Activated CD8-positive, alpha-beta memory T cell treated with anti-CD3 and anti-CD28 coated beads, Interleukin-2, amount 50 U/mL, for 4 hours (primary cell): Measurements from ENCODE around the gene RND2.
A peak's percentile ranks its signal among the peaks of the same experiment; 100 is the strongest.

ENCODE experiments used
- DNase-seq: peaks from one replicate; pipeline ENCODE4 v3.0.0-alpha.2; 2020

RND2 gene

DNA sequence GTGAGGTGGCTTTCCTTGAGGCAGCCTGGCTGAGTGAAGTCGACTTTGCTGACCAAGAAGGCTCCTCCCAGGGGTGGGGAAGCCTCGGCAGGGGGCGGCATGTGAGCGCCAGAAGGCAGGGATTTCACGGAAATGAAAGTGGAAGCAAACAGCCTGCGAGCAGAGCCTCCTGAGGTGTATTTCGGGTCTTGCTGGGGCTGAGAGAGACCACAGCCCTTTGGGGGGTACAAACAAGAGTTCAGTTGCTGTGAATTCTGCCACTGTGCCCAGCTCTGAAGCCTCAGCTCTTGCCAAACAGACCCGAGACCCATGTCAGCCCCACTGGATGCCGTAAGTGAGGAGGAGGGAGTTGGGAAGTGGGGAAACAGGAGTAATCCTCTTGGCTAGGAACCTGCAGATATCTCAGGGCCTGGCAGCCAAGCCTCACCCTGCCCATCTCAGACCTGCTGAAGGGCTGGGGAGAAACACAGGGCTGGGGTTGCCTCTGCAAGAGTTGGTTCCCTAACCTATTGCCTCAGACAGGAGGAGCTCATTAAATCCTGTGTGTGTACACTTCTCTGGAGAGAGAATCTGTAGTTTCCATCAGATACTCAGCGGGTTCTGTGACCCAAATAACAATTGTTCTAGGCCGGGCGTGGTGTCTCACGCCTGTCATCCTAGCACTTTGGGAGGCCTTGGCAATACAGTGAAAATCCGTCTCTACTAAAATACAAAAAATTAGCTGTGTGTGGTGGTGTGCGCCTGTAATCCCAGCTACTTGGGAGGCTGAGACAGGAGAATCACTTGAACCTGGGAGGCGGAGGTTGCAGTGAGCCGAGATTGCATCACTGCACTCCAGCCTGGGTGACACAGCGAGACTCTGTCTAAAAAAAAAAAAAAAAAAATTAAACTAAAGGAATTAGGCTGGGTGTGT, 18.1 kb upstream of the RND2 start, which contains the start of gene IFI35:
TSS of gene IFI35 (plus strand) at position 146 of the 913 bp plus-strand sequence. CDS start at position 310, 164 bp downstream.
- peak; percentile 82 for DNase-seq

- DNase-seq = no peak
Observed at GRCh38 chr17:43010667-43011308, 14.2 kb upstream of the RND2 start.

- no peak for DNase-seq
Observed at GRCh38 chr17:43011728-43012472, 13.1 kb upstream of the RND2 start.

- DNase-seq = no peak
Observed at GRCh38 chr17:43013296-43013695, 11.7 kb upstream of the RND2 start.

DNA sequence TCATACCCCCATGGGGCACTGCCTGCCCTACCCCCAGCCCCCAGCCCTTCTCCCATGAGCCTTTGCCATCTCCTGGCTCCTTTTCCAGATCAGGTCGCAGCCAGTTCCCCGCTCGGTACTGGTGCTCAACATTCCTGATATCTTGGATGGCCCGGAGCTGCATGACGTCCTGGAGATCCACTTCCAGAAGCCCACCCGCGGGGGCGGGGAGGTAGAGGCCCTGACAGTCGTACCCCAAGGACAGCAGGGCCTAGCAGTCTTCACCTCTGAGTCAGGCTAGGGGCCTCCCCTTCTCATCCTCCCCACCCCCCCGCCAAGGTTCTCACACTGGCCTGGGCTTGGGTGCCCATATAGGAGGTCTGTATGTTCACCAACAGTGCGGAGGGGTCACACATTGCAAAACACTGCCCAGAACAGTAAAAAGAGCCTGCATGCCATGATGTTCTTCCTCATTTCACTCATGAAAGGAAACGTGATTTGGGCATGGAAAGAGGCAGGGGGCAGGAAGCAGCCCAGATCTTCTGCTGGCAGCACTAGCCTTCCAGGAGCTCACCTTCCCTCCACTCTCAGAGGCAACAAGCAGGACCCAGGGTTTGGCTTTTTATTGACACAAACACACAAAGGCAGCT, 10.9 kb upstream of the RND2 start:
- DNase-seq = no peak

DNA sequence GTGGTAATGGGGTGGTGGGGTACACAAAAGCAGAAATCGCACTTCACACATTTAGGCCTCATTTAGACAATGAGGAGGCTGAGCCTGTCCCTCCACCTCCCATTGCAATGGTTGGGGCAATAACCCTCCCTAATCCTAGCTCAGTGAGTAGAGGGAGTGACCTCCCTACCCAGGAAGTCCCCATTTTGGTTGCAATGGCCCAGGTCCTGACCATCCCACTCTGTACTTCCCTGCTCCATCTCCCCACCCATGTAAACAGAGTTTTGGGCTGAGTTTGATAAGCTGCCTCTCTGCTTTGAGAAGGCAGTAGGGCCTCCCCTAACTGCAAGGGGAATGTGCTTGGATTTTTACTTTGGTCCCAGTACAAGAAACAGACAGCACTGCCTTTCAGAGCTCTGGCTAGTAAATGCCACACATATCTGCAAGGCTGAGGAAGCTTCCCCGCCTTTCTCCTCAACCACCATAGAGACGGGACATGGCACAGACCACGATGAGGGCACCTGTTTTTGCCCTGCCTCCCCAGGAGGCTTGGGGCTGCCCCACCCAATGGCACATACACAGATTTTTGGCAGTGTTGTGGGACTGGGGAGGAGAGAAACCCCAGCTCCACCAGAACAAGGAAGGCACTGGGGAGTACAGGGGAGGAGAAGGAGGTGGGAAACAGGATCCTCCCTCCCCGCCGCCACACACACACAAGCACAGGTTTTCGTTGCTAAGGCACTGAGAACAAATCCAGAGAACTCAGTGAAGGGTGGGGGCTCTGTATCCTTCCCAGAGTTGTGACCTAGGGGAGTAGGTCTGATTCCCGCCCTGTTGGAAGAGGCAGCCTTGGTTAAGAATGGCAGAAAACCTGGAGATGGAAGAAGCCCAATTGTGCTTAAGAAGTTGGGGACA, 10.1 kb upstream of the RND2 start:
- DNase-seq = no peak

- no peak for DNase-seq
Observed at GRCh38 chr17:43015579-43015978, 9.5 kb upstream of the RND2 start.

- no peak for DNase-seq
Observed at GRCh38 chr17:43016216-43016615, 8.8 kb upstream of the RND2 start.

DNA sequence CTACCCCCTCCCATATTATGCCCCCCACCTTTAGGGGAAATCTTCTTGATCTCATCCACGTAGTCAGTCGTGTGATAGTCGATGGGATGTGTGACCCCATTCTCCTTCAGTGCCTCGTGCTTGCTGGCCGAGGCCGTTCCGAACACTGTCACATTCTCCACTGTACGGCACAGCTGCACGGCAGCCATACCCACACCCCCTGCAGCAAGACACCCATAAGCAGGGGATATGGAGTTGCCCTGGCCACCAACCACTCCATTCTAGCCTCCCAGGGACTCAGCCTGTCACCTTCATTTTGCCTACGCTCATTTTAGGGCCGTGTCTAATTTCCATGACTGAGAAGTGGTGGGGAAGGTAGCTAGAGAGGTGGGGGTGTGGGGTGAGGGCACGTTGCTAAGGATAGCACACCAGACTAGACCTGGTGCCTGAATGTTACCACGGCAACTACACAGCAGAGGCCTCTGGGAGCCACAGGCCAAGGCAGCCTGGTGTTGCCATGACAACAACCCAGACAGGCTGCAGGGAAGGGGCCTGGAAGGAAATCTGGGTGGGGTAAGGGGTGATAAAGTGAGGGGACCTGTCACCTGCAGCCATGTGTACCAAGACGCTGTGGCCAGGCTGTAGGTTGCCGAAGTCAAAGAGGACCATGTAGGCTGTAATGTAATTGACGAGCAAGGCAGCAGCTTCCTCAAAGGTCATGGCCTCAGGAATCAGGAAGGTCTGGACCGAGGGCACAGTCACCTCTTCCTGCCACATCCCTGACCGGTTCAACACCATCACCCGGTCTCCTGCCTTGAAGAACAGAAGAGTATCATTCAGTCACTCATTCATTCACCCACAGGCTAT, 6.8 kb upstream of the RND2 start:
- DNase-seq = no peak

- no peak for DNase-seq
Observed at GRCh38 chr17:43018932-43019331, 6.1 kb upstream of the RND2 start.

- DNase-seq = no peak
Observed at GRCh38 chr17:43019418-43019817, 5.6 kb upstream of the RND2 start.

GRCh38 chr17:43020030-43020621, 4.9 kb upstream of the RND2 start:
- DNase-seq = no peak

- peak; percentile 35 for DNase-seq
Observed at GRCh38 chr17:43020789-43021740, 4.0 kb upstream of the RND2 start.

GRCh38 chr17:43021741-43022512, 3.1 kb upstream of the RND2 start, which contains the start of gene VAT1:
Gene VAT1 (minus strand): TSS chr17:43022385. CDS start chr17:43022322, 63 bp downstream.
- DNase-seq = peak; percentile 67

DNA sequence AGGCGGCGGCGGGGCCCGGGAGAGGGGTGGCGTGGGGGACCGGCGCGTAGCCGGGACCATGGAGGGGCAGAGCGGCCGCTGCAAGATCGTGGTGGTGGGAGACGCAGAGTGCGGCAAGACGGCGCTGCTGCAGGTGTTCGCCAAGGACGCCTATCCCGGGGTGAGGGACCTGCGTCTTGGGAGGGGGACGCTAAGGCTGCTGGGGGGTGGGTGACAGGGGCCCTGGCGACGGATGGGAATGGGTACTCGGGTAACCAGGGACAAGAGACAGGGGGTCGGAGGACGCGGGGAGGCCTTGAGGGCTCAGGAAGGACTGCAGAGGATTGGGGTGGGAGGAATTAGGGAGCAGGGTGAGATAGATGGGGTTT, 243 bp downstream of the RND2 start:
- no peak for DNase-seq

DNA sequence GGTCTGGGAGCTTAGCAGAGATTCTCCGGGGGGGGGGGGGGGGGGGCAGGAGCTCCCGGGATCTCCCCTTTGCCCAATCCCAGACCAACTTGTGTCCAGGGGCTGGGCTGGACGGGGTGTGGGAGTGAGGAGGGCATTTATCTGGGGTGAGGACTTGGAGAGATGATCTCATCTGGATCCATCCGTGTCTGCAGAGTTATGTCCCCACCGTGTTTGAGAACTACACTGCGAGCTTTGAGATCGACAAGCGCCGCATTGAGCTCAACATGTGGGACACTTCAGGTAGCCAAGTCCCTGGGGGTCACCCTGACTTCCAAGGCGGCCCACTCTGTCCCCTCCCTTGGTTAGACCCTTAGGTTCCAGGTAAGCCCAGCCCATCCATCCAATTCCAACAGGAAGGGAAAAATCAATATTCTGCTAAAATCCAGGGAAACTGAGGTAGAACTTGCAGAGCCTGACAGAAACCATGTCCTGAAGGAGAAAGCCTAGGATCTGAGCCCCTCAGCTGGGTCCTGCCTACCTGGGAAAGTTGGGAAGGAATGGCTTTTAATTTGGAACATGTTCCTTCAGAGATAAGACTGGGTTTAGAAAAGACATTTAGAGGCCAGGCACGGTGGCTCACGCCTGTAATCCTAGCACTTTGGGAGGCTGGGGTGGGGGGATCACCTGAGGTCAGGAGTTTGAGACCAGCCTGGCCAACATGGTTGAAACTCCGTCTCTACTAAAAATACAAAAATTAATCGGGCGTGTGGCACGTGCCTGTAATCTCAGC, 921 bp downstream of the RND2 start:
- no peak for DNase-seq

DNA sequence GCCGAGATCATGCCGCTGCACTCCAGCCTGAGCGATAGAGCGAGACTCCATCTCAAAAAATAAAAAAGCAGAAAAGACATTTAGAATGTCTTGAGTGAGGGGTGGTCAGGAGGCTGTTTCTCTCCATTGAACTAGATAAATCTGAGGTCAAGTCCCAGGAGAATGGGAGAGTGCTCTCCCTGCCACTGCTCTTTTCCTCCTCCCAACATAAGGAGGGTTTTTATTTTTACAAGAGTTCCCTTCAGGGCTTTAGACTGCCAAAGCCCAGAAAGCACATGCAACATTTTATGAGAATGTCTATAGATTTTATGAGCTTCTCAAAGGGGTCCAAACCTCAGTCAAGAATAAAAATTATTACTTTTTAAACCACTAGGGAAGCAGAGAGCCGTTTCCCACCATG, 1.6 kb downstream of the RND2 start:
- DNase-seq = no peak
